Astrocyte (in vitro differentiated cells and primary cell): ENCODE data around the gene PHC2. TPM values are rescaled to one million over a fixed set of nuclear protein-coding genes. Genes with fewer than 3 reads are reported as not detected.

Experiments used
- DNase-seq: peaks from one replicate; pipeline ENCODE4 v3.0.0-alpha.2; 2010; ENCODE audit warnings: low read depth
- FAIRE-seq: peaks from 2 replicates; lab custom pipeline; 2011; peaks lifted over from hg19 to GRCh38; lab: Jason Lieb, UNC
- H2AFZ ChIP-seq: 2 replicates; pipeline ENCODE4 v1.6.0; 2012; ENCODE audit warnings: low read depth, low read length, inconsistent platforms
- H3K27ac ChIP-seq: 2 replicates; pipeline ENCODE4 v1.5.1; 2011; ENCODE audit warnings: low read depth, low read length, inconsistent platforms
- H3K27me3 ChIP-seq: 2 replicates; pipeline ENCODE4 v1.6.0; 2011; ENCODE audit warnings: low read length, inconsistent platforms; ENCODE audit not compliant: insufficient read depth
- H3K36me3 ChIP-seq: 2 replicates; pipeline ENCODE4 v1.5.1; 2011; ENCODE audit warnings: low read length, inconsistent platforms; ENCODE audit not compliant: insufficient read depth
- H3K4me1 ChIP-seq: 2 replicates; pipeline ENCODE4 v1.5.1; 2011; ENCODE audit warnings: low read length, inconsistent platforms; ENCODE audit not compliant: insufficient read depth
- H3K4me2 ChIP-seq: 2 replicates; pipeline ENCODE4 v1.6.0; 2012; ENCODE audit warnings: low read length, inconsistent platforms
- H3K4me3 ChIP-seq: 2 replicates; pipeline ENCODE4 v1.5.1; 2011; ENCODE audit warnings: low read depth, mild to moderate bottlenecking, low read length, inconsistent platforms; ENCODE audit not compliant: insufficient read depth
- H3K79me2 ChIP-seq: 2 replicates; pipeline ENCODE4 v1.6.0; 2012; ENCODE audit warnings: mild to moderate bottlenecking, low read length, inconsistent platforms; ENCODE audit not compliant: insufficient read depth
- H3K9ac ChIP-seq: 2 replicates; pipeline ENCODE4 v1.6.0; 2012; ENCODE audit warnings: mild to moderate bottlenecking, low read length, inconsistent platforms
- H3K9me3 ChIP-seq: 2 replicates; pipeline ENCODE4 v1.5.1; 2012; ENCODE audit warnings: low read depth, mild to moderate bottlenecking, low read length, inconsistent platforms; ENCODE audit not compliant: insufficient read depth
- H4K20me1 ChIP-seq: 2 replicates; pipeline ENCODE4 v1.6.0; 2012; ENCODE audit warnings: low read length, inconsistent platforms; ENCODE audit not compliant: insufficient read depth
- H3K27ac Mint-ChIP-seq: one replicate; pipeline ENCODE4 v1.8.0; 2021; ENCODE audit warnings: mild to moderate bottlenecking, mixed read lengths; ENCODE audit not compliant: unreplicated experiment
- H3K27me3 Mint-ChIP-seq: one replicate; pipeline ENCODE4 v1.8.0; 2021; ENCODE audit warnings: low read depth, mixed read lengths; ENCODE audit not compliant: unreplicated experiment
- H3K36me3 Mint-ChIP-seq: one replicate; pipeline ENCODE4 v1.8.0; 2021; ENCODE audit warnings: low read depth, mixed read lengths; ENCODE audit not compliant: unreplicated experiment
- H3K4me1 Mint-ChIP-seq: one replicate; pipeline ENCODE4 v1.8.0; 2021; ENCODE audit warnings: low read depth, mixed read lengths; ENCODE audit not compliant: unreplicated experiment
- H3K4me3 Mint-ChIP-seq: one replicate; pipeline ENCODE4 v1.8.0; 2021; ENCODE audit warnings: mild to moderate bottlenecking, moderate library complexity, mixed read lengths; ENCODE audit not compliant: unreplicated experiment
- H3K9me3 Mint-ChIP-seq: one replicate; pipeline ENCODE4 v1.8.0; 2021; ENCODE audit warnings: mild to moderate bottlenecking, mixed read lengths; ENCODE audit not compliant: unreplicated experiment
- CTCF ChIP-seq: IDR thresholded peaks from 2 replicates; pipeline ENCODE4 v1.5.1; 2011; ENCODE audit warnings: low read depth, mild to moderate bottlenecking, inconsistent platforms, low read length, moderate library complexity; ENCODE audit not compliant: insufficient read depth
- EZH2 ChIP-seq: IDR thresholded peaks from 2 replicates; pipeline ENCODE4 v1.6.1; 2012; ENCODE audit warnings: mild to moderate bottlenecking, low read length, inconsistent platforms; ENCODE audit not compliant: insufficient read depth
- total RNA-seq: library from RNA; stranded (reverse); gene quantifications from 2 replicates; pipeline ENCODE4 v1.2.1, GENCODE V29; 2021

Gene PHC2
- total RNA-seq, 1 donor from 2014 or later: 113 TPM

- Histone ChIP-seq H4K20me1 (no peaks in the 10 kb centered on the region), H3K36me3 (no peaks in the 10 kb centered on the region), H3K27ac (no peak overlapping the region), H3K4me2 (no peak overlapping the region), H3K27me3 (no peaks in the 10 kb centered on the region), H3K9me3 (no peaks in the 10 kb centered on the region), H3K4me1 (no peaks in the 10 kb centered on the region), H3K9ac (no peak overlapping the region), H3K4me3 (no peak overlapping the region), H2AFZ (no peak overlapping the region), H3K79me2 (peaks cover 3% of the 10 kb centered on the region)
- Mint-ChIP-seq H3K4me1 (peaks cover 3% of the 10 kb centered on the region), H3K4me3 (no peak overlapping the region), H3K36me3 (peaks cover 6% of the 10 kb centered on the region), H3K27ac (no peak overlapping the region), H3K27me3 (peaks cover 2% of the 10 kb centered on the region), H3K9me3 (no peaks in the 10 kb centered on the region)
- peak; percentile 20 for FAIRE-seq
- no peak for TF ChIP-seq EZH2
- TF ChIP-seq CTCF: no peak
- no peak for DNase-seq
Observed at GRCh38 chr1:33402206-33402605, 28.7 kb downstream of the PHC2 start.

DNA sequence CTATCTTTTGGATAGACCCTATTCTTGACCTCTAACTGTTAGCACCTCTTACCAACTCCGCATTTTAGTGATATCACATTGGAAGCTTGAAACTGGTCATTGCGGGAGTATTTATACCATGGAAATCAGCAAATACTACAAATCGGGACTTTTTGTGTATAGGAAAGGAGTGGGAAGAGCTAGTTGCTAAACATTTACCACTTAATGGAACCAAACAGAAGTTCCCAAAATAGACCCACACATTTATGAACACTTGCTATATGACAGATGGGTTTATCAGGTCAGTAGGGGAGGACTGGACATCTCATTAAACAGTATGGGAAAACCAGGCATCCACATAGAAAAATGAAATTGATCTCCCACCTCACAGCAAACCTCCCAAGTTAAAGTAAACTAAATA, 29.4 kb downstream of the PHC2 start:
- Mint-ChIP-seq H3K27me3 (peaks cover 2% of the 10 kb centered on the region), H3K4me1 (peaks cover 5% of the 10 kb centered on the region), H3K9me3 (no peaks in the 10 kb centered on the region), H3K36me3 (peaks cover 6% of the 10 kb centered on the region), H3K27ac (no peak overlapping the region), H3K4me3 (no peak overlapping the region)
- Histone ChIP-seq H3K36me3 (no peaks in the 10 kb centered on the region), H3K79me2 (peaks cover 3% of the 10 kb centered on the region), H4K20me1 (no peaks in the 10 kb centered on the region), H3K4me2 (no peak overlapping the region), H2AFZ (no peak overlapping the region), H3K27me3 (no peaks in the 10 kb centered on the region), H3K4me1 (no peaks in the 10 kb centered on the region), H3K9me3 (no peaks in the 10 kb centered on the region), H3K4me3 (no peak overlapping the region), H3K9ac (no peak overlapping the region), H3K27ac (no peak overlapping the region)
- FAIRE-seq: no peak
- TF ChIP-seq CTCF (no peak), EZH2 (no peak)
- DNase-seq: no peak

- no peaks in the 10 kb centered on the region for H3K4me1 ChIP-seq
- no peaks in the 10 kb centered on the region for H3K27me3 ChIP-seq
- peaks cover 3% of the 10 kb centered on the region for H3K79me2 ChIP-seq
- DNase-seq (no peak), FAIRE-seq (no peak)
- H3K36me3 ChIP-seq: no peaks in the 10 kb centered on the region
- Mint-ChIP-seq H3K27ac (no peak overlapping the region), H3K4me1 (peaks cover 5% of the 10 kb centered on the region), H3K4me3 (no peak overlapping the region), H3K36me3 (peaks cover 6% of the 10 kb centered on the region), H3K9me3 (no peaks in the 10 kb centered on the region), H3K27me3 (peaks cover 2% of the 10 kb centered on the region)
- no peak overlapping the region for H2AFZ ChIP-seq
- H3K9me3 ChIP-seq: no peaks in the 10 kb centered on the region
- H3K27ac ChIP-seq: no peak overlapping the region
- TF ChIP-seq CTCF (no peak), EZH2 (no peak)
- no peak overlapping the region for H3K4me2 ChIP-seq
- H4K20me1 ChIP-seq: no peaks in the 10 kb centered on the region
- H3K4me3 ChIP-seq: no peak overlapping the region
- no peak overlapping the region for H3K9ac ChIP-seq
Observed at GRCh38 chr1:33400153-33400911, 30.6 kb downstream of the PHC2 start.
